GM12891 (cell line): Measurements from ENCODE around the gene CERK.

Experiments
- DNase-seq: peaks from one replicate; pipeline ENCODE4 v3.0.0; 2011; ENCODE audit warnings: low spot score; ENCODE audit not compliant: insufficient read length
- FAIRE-seq: peaks from 2 replicates; lab custom pipeline; 2011; peaks lifted over from hg19 to GRCh38; lab: Jason Lieb, UNC
- PAX5 ChIP-seq: IDR thresholded peaks from 2 replicates; pipeline ENCODE4 v1.6.1; 2011; ENCODE audit warnings: low read length, moderate library complexity, mild to moderate bottlenecking; ENCODE audit not compliant: insufficient read depth, severe bottlenecking
- POLR2A ChIP-seq: IDR thresholded peaks from 2 replicates; pipeline ENCODE4 v1.6.1; 2011; ENCODE audit warnings: low read depth, low read length, control low read depth
- POLR2AphosphoS5 ChIP-seq: IDR thresholded peaks from 2 replicates; pipeline ENCODE4 v1.6.1; 2011; ENCODE audit warnings: low read depth, low read length, control low read depth
- POU2F2 ChIP-seq: IDR thresholded peaks from 2 replicates; pipeline ENCODE4 v1.6.1; 2011; ENCODE audit warnings: low read depth, mild to moderate bottlenecking, control low read depth, low read length, moderate library complexity
- SPI1 ChIP-seq: IDR thresholded peaks from 2 replicates; pipeline ENCODE4 v1.6.1; 2011; ENCODE audit warnings: low read depth, low read length, control low read depth
- TAF1 ChIP-seq: IDR thresholded peaks from 2 replicates; pipeline ENCODE4 v1.6.1; 2011; ENCODE audit warnings: low read depth, low read length, control low read depth

Gene CERK

GRCh38 chr22:46665751-46666280 is 72.2 kb downstream of the CERK start:
- TF ChIP-seq POLR2AphosphoS5 (no peak), POLR2A (no peak), TAF1 (no peak), POU2F2 (no peak), SPI1 (no peak), PAX5 (no peak)
- FAIRE-seq (no peak), DNase-seq (no peak)

GRCh38 chr22:46665151-46665695 is 72.8 kb downstream of the CERK start:
- no peak for TF ChIP-seq POLR2AphosphoS5
- no peak for TF ChIP-seq POU2F2
- no peak for TF ChIP-seq PAX5
- no peak for TF ChIP-seq TAF1
- TF ChIP-seq SPI1 = no peak
- TF ChIP-seq POLR2A = no peak
- no peak for FAIRE-seq
- DNase-seq = no peak

DNA sequence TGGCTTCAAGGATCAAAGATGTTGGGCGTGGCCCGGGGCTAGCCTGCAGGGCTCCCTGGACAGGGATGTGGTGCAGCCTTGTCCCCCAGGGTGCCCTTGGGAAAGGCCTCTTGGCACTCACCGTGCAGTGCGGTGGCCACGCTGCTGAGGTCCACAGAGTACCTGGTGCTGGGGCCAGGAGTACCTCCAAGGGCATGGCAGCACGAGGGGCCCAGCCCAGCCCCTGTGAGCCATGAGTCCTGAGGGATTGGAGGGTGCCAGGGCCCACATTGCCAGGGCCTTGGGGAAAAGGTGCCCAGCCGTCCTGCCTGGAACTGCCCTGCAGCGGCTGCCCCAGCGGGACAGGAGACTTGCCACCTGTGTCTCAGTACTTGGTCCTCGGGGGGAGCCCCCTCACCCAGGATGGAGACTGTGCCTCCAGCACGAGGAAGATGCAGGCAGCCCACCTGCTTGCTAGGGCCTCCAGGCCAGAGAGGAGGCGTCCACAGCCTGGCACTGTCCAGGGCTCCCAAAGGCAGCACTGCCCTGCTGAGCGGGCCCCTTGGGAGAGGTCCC is 73.7 kb downstream of the CERK start:
- TF ChIP-seq POU2F2 (no peak), POLR2AphosphoS5 (no peak), TAF1 (no peak), PAX5 (no peak), POLR2A (no peak), SPI1 (no peak)
- FAIRE-seq (no peak), DNase-seq (no peak)

GRCh38 chr22:46663436-46664100 is 74.5 kb downstream of the CERK start:
- TF ChIP-seq SPI1 (no peak), TAF1 (no peak), POLR2A (no peak), POLR2AphosphoS5 (no peak), POU2F2 (no peak), PAX5 (no peak)
- no peak for DNase-seq
- FAIRE-seq = no peak

- FAIRE-seq = no peak
These were observed 75.1 kb downstream of the CERK start for GRCh38 chr22:46663001-46663400.

GRCh38 chr22:46662226-46662625 is 75.8 kb downstream of the CERK start:
- DNase-seq = no peak
- no peak for FAIRE-seq
- TF ChIP-seq POLR2AphosphoS5 (no peak), POLR2A (no peak), TAF1 (no peak), SPI1 (no peak), PAX5 (no peak), POU2F2 (no peak)

More at GRCh38 chr22:46663001-46663400, 75.1 kb downstream of the CERK start:
- TF ChIP-seq POU2F2 = no peak
- TF ChIP-seq SPI1 = no peak
- no peak for TF ChIP-seq TAF1
- TF ChIP-seq PAX5 = no peak
- TF ChIP-seq POLR2A = no peak
- TF ChIP-seq POLR2AphosphoS5 = no peak
- DNase-seq = no peak

DNA sequence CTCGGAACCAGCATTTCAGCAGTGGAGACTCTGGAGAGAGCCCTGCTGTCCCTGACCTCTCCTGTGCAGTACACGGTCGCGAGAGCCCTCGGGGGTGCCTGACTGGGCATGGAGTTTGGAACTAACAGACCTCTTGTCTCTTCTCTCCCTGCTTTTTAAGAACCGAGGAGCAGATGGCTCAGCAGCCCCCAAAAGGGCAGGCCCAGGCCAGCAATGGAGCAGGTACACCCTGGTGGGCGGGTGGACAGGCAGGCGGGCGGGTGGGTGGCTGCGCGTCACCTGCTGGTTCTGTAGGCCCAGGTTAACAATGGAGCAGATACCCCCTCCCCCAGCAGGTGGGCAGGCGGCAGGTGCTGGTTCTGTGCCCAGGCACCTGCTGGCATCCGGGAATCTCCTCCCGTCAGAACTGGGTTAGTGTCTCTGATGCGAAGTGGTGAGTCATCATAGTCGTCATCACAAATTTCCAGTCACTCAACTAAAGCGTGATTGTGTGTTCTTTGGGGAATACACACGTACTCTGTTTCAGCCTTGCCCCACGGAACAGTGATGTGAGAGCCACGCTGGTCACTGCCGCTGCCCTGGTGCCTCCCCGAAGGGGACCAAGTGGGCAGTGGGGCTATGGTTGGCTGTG is 76.7 kb downstream of the CERK start:
- FAIRE-seq (no peak), DNase-seq (no peak)
- no peak for TF ChIP-seq PAX5
- no peak for TF ChIP-seq TAF1

DNA sequence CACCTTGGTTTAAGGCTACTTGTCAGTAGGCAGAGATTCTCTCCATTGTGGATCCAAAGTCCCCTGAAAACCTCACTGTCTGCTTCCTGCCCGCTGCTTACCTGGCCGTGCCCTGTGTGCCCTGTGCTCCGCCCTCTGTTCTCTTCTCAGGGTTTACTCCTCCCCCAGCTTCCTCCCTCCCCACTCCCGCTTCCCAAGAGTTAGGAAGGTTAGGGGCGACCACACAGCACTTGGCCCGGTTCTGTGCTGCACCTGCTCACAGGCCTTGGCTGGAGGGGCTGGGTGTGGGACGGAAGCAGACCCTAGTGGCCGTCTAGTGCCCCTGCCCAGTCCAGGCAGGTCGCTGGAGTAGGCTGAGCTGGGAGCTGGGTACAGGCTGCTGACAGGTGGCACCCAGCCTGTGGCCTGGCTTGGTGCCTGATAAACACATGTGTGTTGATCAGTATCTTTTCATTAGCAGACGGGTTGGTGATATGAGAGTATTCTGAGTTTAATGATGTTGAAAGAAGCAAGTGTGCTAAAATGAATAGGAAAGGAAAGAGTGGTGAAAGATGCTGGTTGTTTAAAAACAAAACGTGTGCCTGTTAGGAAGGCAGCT is 77.3 kb downstream of the CERK start:
- FAIRE-seq (no peak), DNase-seq (no peak)
- TF ChIP-seq TAF1 (no peak), SPI1 (no peak), POU2F2 (no peak), POLR2A (no peak), POLR2AphosphoS5 (no peak), PAX5 (no peak)

DNA sequence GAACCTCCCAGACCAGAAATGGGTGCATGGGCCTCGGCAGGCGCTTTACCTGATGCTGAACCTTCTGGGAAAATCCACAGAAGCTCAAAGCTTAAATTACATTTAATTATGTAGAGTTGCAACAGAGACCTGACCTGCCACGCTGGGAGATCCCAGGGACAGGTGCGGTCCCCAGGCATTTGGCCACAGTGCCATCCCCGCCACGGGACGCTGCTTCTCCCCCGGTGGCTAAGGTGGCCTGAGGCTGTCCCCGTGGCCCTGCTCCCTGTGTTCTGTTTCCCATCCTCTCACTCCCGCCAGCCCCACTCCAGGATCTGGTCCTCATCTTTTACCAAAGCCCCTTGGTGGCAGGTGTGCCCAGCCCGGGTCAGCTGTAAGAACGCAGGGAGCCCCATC is 78.3 kb downstream of the CERK start:
- TF ChIP-seq POLR2A (no peak), SPI1 (no peak), TAF1 (no peak), POLR2AphosphoS5 (no peak), PAX5 (no peak)
- DNase-seq (no peak), FAIRE-seq (no peak)
